ENCODE data around the gene IP6K3. TPM values are rescaled to one million over a fixed set of nuclear protein-coding genes. Genes with fewer than 3 reads are reported as not detected.

IP6K3 gene
- total RNA-seq, 2 donors from 2014 or later, result 2.5 to 3.1 TPM

DNA sequence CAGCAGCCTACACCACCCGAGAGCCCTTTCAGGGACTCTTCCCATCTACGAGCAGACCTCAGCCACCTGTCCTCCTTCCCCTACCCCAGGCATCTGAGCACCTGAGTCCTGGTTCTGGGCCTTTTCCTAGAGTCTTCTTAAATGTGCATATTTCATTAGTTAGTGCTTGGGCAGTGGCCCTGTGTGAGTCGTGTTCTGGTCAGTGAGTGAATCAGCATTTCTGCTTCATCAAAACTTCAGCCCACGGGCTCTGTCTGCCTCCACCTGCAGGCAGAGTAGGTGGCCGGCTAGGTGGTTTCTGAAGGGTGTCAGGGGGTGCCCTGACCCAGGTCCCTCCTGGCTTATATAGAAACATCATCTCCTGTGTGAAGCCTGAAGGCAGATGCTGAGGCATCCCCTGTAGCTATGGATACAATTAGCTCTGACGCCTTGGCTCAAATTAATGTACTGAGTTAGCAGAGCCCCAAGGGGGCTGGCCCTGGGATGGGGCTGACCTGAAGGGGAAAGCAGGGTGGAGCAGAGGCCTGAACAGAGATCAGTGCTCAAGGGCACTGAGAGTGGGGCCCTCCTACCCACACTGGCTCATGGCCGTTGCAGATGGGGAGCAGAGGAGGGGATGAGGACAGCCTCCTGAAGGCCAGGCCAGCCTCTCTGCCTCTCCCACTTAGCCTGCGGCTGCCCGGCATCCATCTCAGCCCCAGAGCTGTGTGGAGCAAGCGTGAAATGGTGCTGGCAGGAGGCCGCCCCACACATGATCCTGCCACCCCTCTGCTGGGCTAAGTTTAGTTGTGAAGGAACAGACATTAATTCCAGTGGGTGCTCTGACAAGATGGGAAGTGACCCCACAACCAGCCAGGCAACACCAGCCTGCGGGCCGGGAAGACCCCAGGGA lies 13.6 kb downstream of the IP6K3 start:
- WGBS, result 88% methylated on average over 13 of the region's 13 CpGs
- H3K4me3 ChIP-seq, result no peak overlapping the region
- peaks cover 22% of the 10 kb centered on the region for H3K4me1 ChIP-seq (replicated peaks)
- H3K9me3 ChIP-seq, result no peaks in the 10 kb centered on the region
- no peak for DNase-seq (ENCODE audit: low spot score)
- TF ChIP-seq POLR2AphosphoS5 (IDR thresholded peaks at IDR 0.05), result no peak
- TF ChIP-seq POLR2A (IDR thresholded peaks at IDR 0.05), result no peak
- no peaks in the 10 kb centered on the region for H3K36me3 ChIP-seq
- intact Hi-C loops (cut with DNase I), result no loop called here
- peak overlapping the region; percentile 66 to 95 for H3K27ac ChIP-seq
- no peaks in the 10 kb centered on the region for H3K27me3 ChIP-seq (replicated peaks; ENCODE audit: insufficient read depth)

- peak overlapping the region; percentile 66 to 95 for H3K27ac ChIP-seq
- H3K4me3 ChIP-seq, result no peak overlapping the region
- H3K9me3 ChIP-seq, result no peaks in the 10 kb centered on the region
- peaks cover 22% of the 10 kb centered on the region for H3K4me1 ChIP-seq (replicated peaks)
- H3K36me3 ChIP-seq, result no peaks in the 10 kb centered on the region
- no peaks in the 10 kb centered on the region for H3K27me3 ChIP-seq (replicated peaks; ENCODE audit: insufficient read depth)
- intact Hi-C loops (cut with DNase I), result no loop called here
- 90% methylated on average over 6 of the region's 6 CpGs for WGBS
- no peak for DNase-seq (ENCODE audit: low spot score)
- TF ChIP-seq POLR2AphosphoS5 (IDR thresholded peaks at IDR 0.05) (no peak), POLR2A (IDR thresholded peaks at IDR 0.05) (no peak)
- TF ChIP-seq, protein P1, sequence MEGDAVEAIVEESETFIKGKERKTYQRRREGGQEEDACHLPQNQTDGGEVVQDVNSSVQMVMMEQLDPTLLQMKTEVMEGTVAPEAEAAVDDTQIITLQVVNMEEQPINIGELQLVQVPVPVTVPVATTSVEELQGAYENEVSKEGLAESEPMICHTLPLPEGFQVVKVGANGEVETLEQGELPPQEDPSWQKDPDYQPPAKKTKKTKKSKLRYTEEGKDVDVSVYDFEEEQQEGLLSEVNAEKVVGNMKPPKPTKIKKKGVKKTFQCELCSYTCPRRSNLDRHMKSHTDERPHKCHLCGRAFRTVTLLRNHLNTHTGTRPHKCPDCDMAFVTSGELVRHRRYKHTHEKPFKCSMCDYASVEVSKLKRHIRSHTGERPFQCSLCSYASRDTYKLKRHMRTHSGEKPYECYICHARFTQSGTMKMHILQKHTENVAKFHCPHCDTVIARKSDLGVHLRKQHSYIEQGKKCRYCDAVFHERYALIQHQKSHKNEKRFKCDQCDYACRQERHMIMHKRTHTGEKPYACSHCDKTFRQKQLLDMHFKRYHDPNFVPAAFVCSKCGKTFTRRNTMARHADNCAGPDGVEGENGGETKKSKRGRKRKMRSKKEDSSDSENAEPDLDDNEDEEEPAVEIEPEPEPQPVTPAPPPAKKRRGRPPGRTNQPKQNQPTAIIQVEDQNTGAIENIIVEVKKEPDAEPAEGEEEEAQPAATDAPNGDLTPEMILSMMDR (IDR thresholded peaks at IDR 0.05), result no peak
These were observed 14.3 kb downstream of the IP6K3 start for GRCh38 chr6:33732385-33732784.

DNA sequence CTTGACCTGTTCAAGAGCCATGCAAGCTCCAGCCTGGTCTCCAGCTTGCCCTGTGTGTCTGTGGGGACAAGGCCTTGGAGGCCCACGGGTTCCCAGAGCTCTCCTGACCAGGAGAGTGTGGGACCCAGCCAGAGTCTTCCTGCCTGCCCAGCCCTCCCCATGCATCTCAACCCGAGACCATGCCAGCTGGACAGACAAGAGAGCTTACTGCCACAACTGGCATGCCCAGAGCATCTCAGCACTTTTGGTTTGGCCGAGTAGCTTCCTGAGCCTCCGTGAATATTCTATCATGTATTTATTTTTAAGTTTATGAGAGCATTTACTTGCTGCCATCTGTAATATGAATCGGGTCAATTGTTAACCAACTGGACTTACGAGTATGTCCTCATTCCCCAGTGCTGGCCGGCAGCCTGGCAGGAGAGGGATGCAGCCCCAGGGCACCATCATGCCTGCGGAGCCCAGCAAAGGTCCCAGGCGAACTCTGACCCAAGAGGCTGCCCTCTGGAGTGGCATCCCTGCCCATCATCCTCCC lies 14.9 kb downstream of the IP6K3 start:
- Histone ChIP-seq H3K4me3 (no peak overlapping the region), H3K9me3 (no peaks in the 10 kb centered on the region), H3K27ac (peak overlapping the region; percentile 79 to 95), H3K27me3 (replicated peaks; ENCODE audit: insufficient read depth) (no peaks in the 10 kb centered on the region), H3K36me3 (no peaks in the 10 kb centered on the region), H3K4me1 (replicated peaks) (peaks cover 22% of the 10 kb centered on the region)
- intact Hi-C loops (cut with DNase I), result no loop called here
- peak; percentile 89 for DNase-seq (ENCODE audit: low spot score)
- WGBS, result 46% methylated on average over 8 of the region's 9 CpGs
- TF ChIP-seq, protein P1 (IDR thresholded peaks at IDR 0.05), result no peak
- peak; percentile 37 for TF ChIP-seq POLR2A (IDR thresholded peaks at IDR 0.05)
- peak; percentile 99 for TF ChIP-seq POLR2AphosphoS5 (IDR thresholded peaks at IDR 0.05)

DNA sequence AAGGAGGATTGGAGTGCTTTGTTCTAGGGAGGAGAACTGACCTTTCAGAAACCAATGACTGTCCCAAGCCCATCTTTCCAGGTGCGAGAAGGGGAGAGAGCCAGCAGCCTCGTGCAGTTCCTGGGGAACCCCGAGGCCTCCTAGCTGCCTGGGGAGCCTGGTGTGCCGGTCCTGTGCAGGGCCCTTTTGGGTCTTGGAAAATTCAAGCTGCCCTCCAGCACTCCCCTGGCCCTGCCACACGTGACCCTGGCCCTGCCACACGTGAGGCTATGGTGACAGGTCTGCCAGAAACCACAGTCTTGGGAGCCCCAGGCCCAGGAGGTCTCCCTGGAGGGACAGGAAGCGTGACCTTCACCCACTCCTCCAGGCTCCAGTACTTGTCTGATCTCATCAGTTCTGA lies 15.7 kb downstream of the IP6K3 start:
- WGBS, result 62% methylated on average over 7 of the region's 7 CpGs
- Histone ChIP-seq H3K36me3 (no peaks in the 10 kb centered on the region), H3K9me3 (no peaks in the 10 kb centered on the region), H3K4me1 (replicated peaks) (peaks cover 22% of the 10 kb centered on the region), H3K4me3 (no peak overlapping the region), H3K27ac (peak overlapping the region; percentile 79 to 95), H3K27me3 (replicated peaks; ENCODE audit: insufficient read depth) (no peaks in the 10 kb centered on the region)
- intact Hi-C loops (cut with DNase I), result no loop called here
- no peak for TF ChIP-seq POLR2AphosphoS5 (IDR thresholded peaks at IDR 0.05)
- TF ChIP-seq POLR2A (IDR thresholded peaks at IDR 0.05), result no peak
- TF ChIP-seq, protein P1 (IDR thresholded peaks at IDR 0.05), result no peak
- no peak for DNase-seq (ENCODE audit: low spot score)

- Histone ChIP-seq H3K36me3 (no peaks in the 10 kb centered on the region), H3K27ac (peak overlapping the region; percentile 79 to 95), H3K9me3 (no peaks in the 10 kb centered on the region), H3K4me3 (no peak overlapping the region), H3K27me3 (replicated peaks; ENCODE audit: insufficient read depth) (no peaks in the 10 kb centered on the region), H3K4me1 (replicated peaks) (peaks cover 22% of the 10 kb centered on the region)
- intact Hi-C loops (cut with DNase I), result no loop called here
- no peak for DNase-seq (ENCODE audit: low spot score)
- 58% methylated on average over 10 of the region's 10 CpGs for WGBS
- no peak for TF ChIP-seq POLR2A (IDR thresholded peaks at IDR 0.05)
- TF ChIP-seq, protein P1 (IDR thresholded peaks at IDR 0.05), result no peak
- peak; percentile 44 for TF ChIP-seq POLR2AphosphoS5 (IDR thresholded peaks at IDR 0.05)
These were observed 16.1 kb downstream of the IP6K3 start for GRCh38 chr6:33730611-33731010.
